NOMO-1 (cell line): ENCODE results near the gene EXOC6B.

ENCODE experiments used
- DNase-seq, 2 experiments: peaks; one replicate each; lab custom pipeline; 2025; ENCODE audit not compliant: unreplicated experiment in 2 of 2; lab: John Stamatoyannopoulos, UW

EXOC6B gene

DNA sequence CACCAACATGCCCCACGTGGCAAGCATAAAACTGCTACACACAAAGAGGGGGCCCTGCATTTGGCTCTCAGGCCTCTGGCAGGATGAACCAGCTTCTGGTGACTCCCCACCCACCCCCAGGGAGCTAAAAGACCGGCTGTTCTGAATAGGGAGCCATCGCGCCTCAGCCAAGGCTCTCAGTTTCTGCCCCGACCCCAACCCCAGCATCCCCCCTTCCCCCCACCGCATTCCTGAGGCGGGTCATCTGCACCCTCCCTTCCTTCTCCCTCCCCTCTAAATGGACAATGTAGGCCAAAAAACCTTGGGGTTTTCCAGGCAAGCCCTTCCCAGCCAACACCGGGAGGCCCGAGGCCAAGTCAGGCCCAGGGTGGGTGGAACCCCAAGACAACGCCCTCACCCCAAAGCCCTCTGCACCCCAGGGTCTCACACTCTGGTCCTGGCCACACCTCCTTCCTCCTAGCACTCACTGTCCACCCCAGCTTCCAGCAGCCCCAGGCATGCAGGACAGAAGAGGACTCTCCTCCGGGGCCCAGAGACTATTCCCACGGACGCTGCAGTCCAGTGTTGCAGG lies 683.9 kb downstream of the EXOC6B start:
- DNase-seq = no peak

GRCh38 chr2:72141032-72141645 lies 684.7 kb downstream of the EXOC6B start:
- DNase-seq = no peak

GRCh38 chr2:72140621-72140960 lies 685.2 kb downstream of the EXOC6B start:
- DNase-seq = no peak

DNA sequence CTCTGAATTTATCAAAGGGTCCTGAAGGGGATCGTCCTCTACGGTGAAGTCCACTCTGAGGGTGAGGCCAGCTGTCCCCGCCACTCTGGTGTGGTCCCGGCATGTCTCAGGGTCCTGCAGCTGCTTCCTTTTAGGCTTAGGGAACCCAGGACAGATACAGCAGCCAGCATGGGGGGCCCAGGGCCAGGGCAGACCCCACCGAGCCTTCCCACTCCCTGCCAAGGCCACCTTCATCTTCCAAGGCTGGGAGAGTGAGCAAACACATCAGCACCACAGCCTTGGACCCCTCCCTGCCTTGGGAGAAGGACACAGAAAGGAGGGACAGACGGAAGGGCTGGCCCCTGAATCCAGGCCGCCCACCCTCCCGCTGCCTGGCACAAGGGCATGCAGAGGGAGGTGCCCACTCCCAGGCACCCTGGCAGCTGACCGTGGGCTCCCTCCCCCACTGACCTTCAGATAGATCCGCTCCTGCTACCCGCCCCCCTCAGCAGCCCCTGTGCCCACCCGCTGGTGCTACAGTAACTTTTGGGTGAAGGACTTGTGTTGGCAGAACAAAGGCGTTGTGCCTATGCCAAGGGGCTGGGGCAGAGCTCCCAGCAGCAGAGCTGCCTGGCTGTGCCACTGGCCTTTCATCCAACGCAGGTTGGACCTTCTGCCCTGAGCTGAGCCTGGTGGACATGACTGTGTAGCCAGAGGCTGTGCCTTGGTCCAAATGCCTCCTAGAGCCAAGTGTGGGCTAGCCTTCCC lies 685.8 kb downstream of the EXOC6B start:
- DNase-seq = no peak

DNA sequence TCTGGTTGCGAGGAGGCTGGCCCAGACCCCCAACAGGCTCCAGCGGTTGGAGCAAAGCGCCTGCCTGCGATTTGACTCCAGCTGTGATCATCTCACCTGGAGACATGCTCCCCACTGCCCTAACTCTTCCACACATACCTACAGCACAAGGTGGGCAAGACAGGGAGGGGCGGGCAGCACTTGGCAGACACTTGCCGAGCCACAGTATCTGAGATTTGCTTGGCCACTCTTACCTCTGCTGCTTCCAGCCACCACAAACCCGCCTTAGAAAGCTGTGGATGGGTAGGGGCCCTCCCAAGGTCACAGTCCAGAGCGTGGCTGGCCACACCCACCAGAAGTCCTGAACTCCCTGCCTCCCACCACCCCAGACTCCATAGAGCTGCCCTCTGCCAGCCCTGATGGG lies 686.4 kb downstream of the EXOC6B start:
- no peak for DNase-seq

- no peak for DNase-seq
Measured at GRCh38 chr2:72138921-72139381, 686.9 kb downstream of the EXOC6B start.

DNA sequence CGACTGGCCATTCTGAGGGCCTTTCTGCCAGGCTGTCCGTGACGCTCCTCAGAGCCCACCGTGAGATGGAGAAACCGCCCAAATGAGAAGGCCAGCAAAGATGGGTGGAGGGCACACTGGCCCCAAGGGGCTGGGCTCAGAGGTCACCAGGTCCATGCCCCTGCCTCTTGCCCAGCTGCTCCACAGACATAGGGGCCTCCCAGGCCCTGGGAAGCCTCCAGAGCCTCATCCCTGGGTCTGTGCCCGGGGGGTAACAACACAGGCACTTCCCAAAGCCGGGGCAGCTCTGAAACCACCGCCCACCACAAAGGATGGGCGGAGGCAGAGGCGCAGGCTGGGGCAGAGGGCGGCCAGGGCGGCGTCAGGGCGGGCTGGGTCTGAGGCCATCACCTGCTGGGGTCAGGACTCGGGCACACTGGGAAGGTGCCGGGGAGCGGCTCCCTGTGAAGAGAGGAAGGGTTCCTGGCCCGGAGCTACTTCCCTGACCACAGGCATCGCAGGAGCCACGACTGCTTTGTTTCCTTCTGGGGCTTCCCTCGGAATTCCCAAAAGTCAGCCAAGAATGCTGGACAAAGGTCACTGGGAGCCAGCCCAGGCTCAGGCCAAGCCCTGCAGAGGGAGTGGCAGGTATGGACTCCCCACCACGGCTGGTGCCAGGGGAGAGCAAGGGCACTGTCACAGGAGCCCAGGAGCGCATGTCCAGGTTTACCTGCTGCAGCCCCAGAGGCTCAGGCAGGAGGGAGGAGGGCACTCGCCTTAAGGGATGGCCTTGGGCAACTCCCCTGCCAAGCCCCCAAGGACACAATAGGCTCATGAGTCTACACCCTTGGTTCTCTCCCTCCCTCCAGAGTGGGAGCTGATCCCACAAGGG lies 687.6 kb downstream of the EXOC6B start:
- DNase-seq = no peak

- DNase-seq = peak; percentile 17 to 43
Measured at GRCh38 chr2:72137498-72138010, 688.3 kb downstream of the EXOC6B start.

DNA sequence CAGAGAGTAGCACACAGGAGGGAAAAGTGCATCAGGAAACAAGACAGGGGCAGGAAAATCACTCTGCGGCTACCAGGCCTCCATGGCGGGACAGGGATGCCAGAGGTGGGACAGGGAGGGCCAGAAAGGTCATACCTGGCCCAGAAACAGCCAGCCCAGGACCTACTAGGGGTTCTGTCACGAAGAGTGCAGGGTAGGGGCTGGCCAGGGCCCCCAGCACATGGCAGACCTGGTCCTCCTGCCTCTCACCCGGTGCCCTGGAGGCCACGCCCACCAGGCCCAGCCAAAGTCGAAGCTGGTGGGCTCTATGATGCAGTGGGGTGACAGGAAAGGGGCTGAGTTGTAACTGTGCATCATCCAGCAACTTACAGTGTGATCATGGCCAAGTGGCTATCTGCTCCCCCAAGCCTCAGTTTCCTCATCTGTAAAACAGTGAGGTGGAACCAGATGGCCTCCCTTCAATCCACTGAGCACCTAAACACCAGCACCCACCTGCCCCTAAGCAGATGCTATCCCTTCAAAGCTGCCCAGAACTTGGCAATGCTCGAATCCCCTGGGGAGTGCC lies 688.8 kb downstream of the EXOC6B start:
- DNase-seq = no peak

GRCh38 chr2:72136331-72136730 lies 689.5 kb downstream of the EXOC6B start:
- DNase-seq = no peak

DNA sequence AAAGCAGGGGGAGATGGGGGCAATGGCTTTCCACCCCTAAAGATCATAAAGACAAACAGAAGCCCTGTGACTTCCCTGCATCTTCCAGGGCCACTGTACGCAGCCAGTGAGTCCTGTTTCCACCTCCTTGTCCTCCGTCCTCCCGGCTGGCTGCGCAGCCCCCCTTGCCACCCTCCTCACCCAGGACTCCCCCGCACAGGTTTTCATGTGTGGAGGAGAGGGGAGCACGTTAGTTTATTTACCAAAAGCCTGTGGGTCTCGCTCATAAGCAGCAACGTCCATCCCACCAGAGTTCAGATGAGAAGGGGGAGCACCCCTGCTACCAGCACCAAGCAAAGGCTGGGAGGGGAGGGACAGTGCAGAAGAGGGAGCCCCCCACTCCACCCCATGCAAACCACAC lies 689.9 kb downstream of the EXOC6B start:
- DNase-seq = no peak

GRCh38 chr2:72134997-72135800 lies 690.6 kb downstream of the EXOC6B start:
- DNase-seq = no peak

DNA sequence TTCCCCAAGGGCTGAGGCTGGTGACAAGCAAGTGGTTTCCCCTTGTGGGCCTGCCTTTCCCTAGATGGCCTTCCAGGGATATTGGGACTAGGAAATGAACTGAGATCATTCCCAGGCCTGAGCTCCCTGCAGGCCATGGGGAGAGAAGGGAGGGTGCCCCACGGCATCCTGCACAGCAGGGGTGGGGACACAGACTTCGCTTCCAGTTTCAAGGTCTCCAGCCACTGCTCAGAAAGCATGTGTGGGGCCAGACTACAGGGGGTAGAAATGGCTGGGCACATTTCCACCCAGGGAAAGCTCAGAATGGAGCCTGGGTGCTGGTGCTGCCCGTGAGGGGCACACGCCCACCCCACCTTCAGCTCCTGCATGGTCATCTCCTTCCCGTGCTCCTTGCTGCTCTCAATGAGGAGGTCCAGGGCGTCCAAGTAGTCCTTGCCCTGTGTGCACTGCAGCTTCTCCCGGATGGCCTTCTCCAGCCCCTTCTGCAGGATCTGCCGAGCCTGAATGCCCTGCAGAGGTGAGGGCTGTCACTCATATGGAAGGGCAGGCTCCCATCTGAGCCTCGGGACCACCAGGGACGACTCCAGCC lies 691.3 kb downstream of the EXOC6B start:
- no peak for DNase-seq

- DNase-seq = no peak
Measured at GRCh38 chr2:72133721-72134407, 692.0 kb downstream of the EXOC6B start.

- no peak for DNase-seq
Measured at GRCh38 chr2:72132981-72133720, 692.7 kb downstream of the EXOC6B start.

DNA sequence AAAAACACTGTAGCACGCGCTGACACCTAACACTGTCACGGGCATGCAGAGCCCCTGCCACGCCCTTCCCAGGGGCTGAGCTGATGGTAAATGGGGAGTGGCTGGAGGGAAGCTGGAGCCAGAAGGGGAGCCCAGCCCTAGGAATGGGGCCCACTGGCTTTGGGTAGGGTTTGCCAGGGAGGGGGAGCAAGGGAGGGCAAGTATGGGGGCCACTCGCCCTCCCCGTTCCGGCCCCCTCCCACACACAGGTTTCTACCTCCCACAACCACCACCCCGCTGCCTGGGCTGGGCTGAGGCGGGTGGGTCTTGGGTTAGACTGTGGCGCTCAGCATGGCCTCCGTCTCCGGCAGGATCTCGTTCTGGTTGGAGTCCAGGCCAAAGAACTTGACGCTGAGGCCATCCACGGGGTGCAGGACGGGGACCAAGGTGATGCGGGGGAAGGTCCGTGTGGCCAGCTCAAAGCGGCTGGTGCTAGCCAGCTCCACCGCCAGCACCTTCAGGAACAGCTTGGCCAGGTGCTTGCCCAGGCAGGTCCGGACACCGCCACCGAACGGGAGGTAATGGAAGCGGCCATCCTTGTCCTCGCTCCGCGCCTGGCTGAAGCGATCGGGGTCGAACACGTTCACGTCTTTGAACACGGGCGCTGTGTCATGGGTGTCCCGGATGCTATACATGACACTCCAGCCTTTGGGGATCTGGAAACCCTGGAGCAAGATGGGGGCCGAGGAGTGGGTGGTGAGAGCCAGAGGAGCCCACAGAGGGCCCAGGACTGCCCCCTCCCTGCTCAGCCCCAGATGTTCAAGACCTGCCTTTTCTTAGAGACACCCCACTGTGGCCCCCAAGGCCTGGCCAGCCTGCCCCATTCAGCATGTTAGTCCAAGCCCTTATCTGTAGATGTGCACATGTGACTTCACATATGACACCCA lies 693.7 kb downstream of the EXOC6B start:
- no peak for DNase-seq

GRCh38 chr2:72131371-72131891 lies 694.4 kb downstream of the EXOC6B start:
- no peak for DNase-seq
